KOPT-K1 (cell line): ENCODE data around the gene UBE2I.

Experiments used
- H3K27ac ChIP-seq: fragments of 200-600 bp; sonication (generic); 2 replicates; pipeline ENCODE4 v1.5.1; 2016; ENCODE audit warnings: antibody characterized with exemption, mild to moderate bottlenecking, low read depth, low read length; ENCODE audit not compliant: poor library complexity, severe bottlenecking
- H3K36me3 ChIP-seq: fragments of 200-600 bp; sonication (generic); 2 replicates; pipeline ENCODE4 v1.5.1; 2017; ENCODE audit warnings: antibody characterized with exemption, mild to moderate bottlenecking, low read length, moderate library complexity; ENCODE audit not compliant: insufficient read depth
- H3K9me3 ChIP-seq: fragments of 200-600 bp; sonication (generic); 2 replicates; pipeline ENCODE4 v1.5.1; 2017; ENCODE audit warnings: antibody characterized with exemption, low read length, mild to moderate bottlenecking; ENCODE audit not compliant: insufficient read depth, poor library complexity, severe bottlenecking

UBE2I gene

GRCh38 chr16:1272453-1273198, 36.8 kb upstream of the UBE2I start:
- Histone ChIP-seq H3K27ac (no peak overlapping the region), H3K36me3 (no peaks in the 10 kb centered on the region), H3K9me3 (no peaks in the 10 kb centered on the region)

- Histone ChIP-seq H3K9me3 (no peaks in the 10 kb centered on the region), H3K36me3 (no peaks in the 10 kb centered on the region), H3K27ac (no peak overlapping the region)
Observed at GRCh38 chr16:1273816-1274215, 35.6 kb upstream of the UBE2I start.

- H3K36me3 ChIP-seq, result no peaks in the 10 kb centered on the region
- no peak overlapping the region for H3K27ac ChIP-seq
- H3K9me3 ChIP-seq, result no peaks in the 10 kb centered on the region
Observed at GRCh38 chr16:1274767-1275166, 34.7 kb upstream of the UBE2I start.

- H3K27ac ChIP-seq, result no peak overlapping the region
- H3K9me3 ChIP-seq, result no peaks in the 10 kb centered on the region
- no peaks in the 10 kb centered on the region for H3K36me3 ChIP-seq
Observed at GRCh38 chr16:1275791-1276579, 33.5 kb upstream of the UBE2I start.

GRCh38 chr16:1276580-1276878, 32.9 kb upstream of the UBE2I start:
- no peaks in the 10 kb centered on the region for H3K36me3 ChIP-seq
- no peak overlapping the region for H3K27ac ChIP-seq
- no peaks in the 10 kb centered on the region for H3K9me3 ChIP-seq

GRCh38 chr16:1277151-1277598, 32.3 kb upstream of the UBE2I start:
- no peaks in the 10 kb centered on the region for H3K9me3 ChIP-seq
- H3K27ac ChIP-seq, result no peak overlapping the region
- H3K36me3 ChIP-seq, result no peaks in the 10 kb centered on the region

GRCh38 chr16:1277617-1278282, 31.7 kb upstream of the UBE2I start:
- H3K27ac ChIP-seq, result no peak overlapping the region
- no peaks in the 10 kb centered on the region for H3K36me3 ChIP-seq
- no peaks in the 10 kb centered on the region for H3K9me3 ChIP-seq

- no peak overlapping the region for H3K27ac ChIP-seq
- no peaks in the 10 kb centered on the region for H3K36me3 ChIP-seq
- H3K9me3 ChIP-seq, result no peaks in the 10 kb centered on the region
Observed at GRCh38 chr16:1278477-1278876, 31.0 kb upstream of the UBE2I start.

GRCh38 chr16:1279081-1279944, 30.1 kb upstream of the UBE2I start:
- H3K36me3 ChIP-seq, result no peaks in the 10 kb centered on the region
- H3K9me3 ChIP-seq, result no peaks in the 10 kb centered on the region
- no peak overlapping the region for H3K27ac ChIP-seq

GRCh38 chr16:1279945-1280589, 29.4 kb upstream of the UBE2I start:
- Histone ChIP-seq H3K36me3 (no peaks in the 10 kb centered on the region), H3K9me3 (no peaks in the 10 kb centered on the region)

GRCh38 chr16:1280783-1281182, 28.7 kb upstream of the UBE2I start:
- Histone ChIP-seq H3K36me3 (no peaks in the 10 kb centered on the region), H3K9me3 (no peaks in the 10 kb centered on the region), H3K27ac (no peak overlapping the region)

More at GRCh38 chr16:1279945-1280589, 29.4 kb upstream of the UBE2I start:
- H3K27ac ChIP-seq, result no peak overlapping the region

- H3K36me3 ChIP-seq, result no peaks in the 10 kb centered on the region
- H3K27ac ChIP-seq, result no peak overlapping the region
- H3K9me3 ChIP-seq, result no peaks in the 10 kb centered on the region
Observed at GRCh38 chr16:1281517-1281916, 27.9 kb upstream of the UBE2I start.

- Histone ChIP-seq H3K36me3 (no peaks in the 10 kb centered on the region), H3K27ac (no peak overlapping the region), H3K9me3 (no peaks in the 10 kb centered on the region)
Observed at GRCh38 chr16:1282324-1282973, 27.0 kb upstream of the UBE2I start.

GRCh38 chr16:1283296-1283695, 26.1 kb upstream of the UBE2I start:
- no peaks in the 10 kb centered on the region for H3K36me3 ChIP-seq
- H3K27ac ChIP-seq, result no peak overlapping the region
- no peaks in the 10 kb centered on the region for H3K9me3 ChIP-seq
